ENCODE data around the gene VIPR1. TPM values are rescaled to one million over a fixed set of nuclear protein-coding genes. Genes with fewer than 3 reads are reported as not detected.
A peak's percentile ranks its signal among the peaks of the same experiment; 100 is the strongest.

Gene VIPR1
- total RNA-seq, 6 experiments from 2014 or later = not detected

- Mint-ChIP-seq H3K4me3 (no peak overlapping the region), H3K27ac (no peak overlapping the region), H3K9me3 (no peaks in the 10 kb centered on the region), H3K27me3 (ENCODE audit: insufficient read depth) (peaks cover 26% of the 10 kb centered on the region), H3K36me3 (ENCODE audit: low read depth) (no peaks in the 10 kb centered on the region), H3K4me1 (ENCODE audit: low read depth) (no peaks in the 10 kb centered on the region)
- DNase-seq = no peak
- no peak for TF ChIP-seq CTCF (IDR thresholded peaks at IDR 0.05)
These were observed 14.7 kb downstream of the VIPR1 start for GRCh38 chr3:42517117-42517516.

DNA sequence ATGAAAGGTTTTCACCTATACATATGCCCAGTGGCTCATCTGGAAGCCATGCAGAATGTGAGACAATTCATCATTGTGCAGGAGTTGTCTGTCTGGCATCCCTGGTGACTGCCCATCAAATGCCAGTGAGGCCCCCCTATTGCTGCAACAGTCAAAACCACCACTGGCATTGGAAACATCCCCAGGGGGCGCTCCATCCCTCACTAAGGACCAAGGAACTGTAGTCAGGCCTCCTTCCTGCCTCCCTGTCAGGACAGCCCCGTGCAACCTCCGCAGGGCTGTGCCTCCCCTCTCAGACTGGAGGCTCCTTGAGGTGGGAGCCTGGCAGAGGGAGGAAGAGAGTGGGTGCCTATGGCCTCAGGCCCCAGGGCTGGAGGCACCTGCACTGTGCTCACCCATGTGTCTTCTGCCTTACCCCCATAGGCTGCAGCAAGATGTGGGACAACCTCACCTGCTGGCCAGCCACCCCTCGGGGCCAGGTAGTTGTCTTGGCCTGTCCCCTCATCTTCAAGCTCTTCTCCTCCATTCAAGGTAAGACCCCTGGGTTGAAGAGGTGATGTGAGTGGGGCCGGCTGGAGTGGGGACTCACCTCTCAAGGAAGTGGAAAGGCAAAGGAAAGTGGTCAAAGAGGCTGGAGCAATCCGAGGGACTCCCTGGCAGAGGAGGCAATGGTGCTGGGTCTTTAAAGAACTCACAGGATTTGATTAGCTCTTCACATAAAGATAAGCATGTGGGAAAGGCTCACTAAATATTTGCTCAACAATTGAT lies 16.5 kb downstream of the VIPR1 start:
- DNase-seq = no peak
- H3K36me3 Mint-ChIP-seq (ENCODE audit: low read depth) = no peaks in the 10 kb centered on the region
- no peak overlapping the region for H3K4me3 Mint-ChIP-seq
- no peak overlapping the region for H3K27ac Mint-ChIP-seq
- H3K9me3 Mint-ChIP-seq = no peaks in the 10 kb centered on the region
- peak; percentile 47 for TF ChIP-seq CTCF (IDR thresholded peaks at IDR 0.05)
- H3K27me3 Mint-ChIP-seq (ENCODE audit: insufficient read depth) = peaks cover 31% of the 10 kb centered on the region
- no peaks in the 10 kb centered on the region for H3K4me1 Mint-ChIP-seq (ENCODE audit: low read depth)

GRCh38 chr3:42519568-42519962 lies 17.1 kb downstream of the VIPR1 start:
- Mint-ChIP-seq H3K27me3 (ENCODE audit: insufficient read depth) (peaks cover 33% of the 10 kb centered on the region), H3K36me3 (ENCODE audit: low read depth) (no peaks in the 10 kb centered on the region), H3K4me1 (ENCODE audit: low read depth) (no peaks in the 10 kb centered on the region), H3K27ac (no peak overlapping the region), H3K9me3 (no peaks in the 10 kb centered on the region), H3K4me3 (no peak overlapping the region)
- TF ChIP-seq CTCF (IDR thresholded peaks at IDR 0.05) = no peak
- no peak for DNase-seq

GRCh38 chr3:42520336-42520735 lies 17.9 kb downstream of the VIPR1 start:
- H3K9me3 Mint-ChIP-seq = no peaks in the 10 kb centered on the region
- no peaks in the 10 kb centered on the region for H3K36me3 Mint-ChIP-seq (ENCODE audit: low read depth)
- no peaks in the 10 kb centered on the region for H3K4me1 Mint-ChIP-seq (ENCODE audit: low read depth)
- no peak overlapping the region for H3K27ac Mint-ChIP-seq
- TF ChIP-seq CTCF (IDR thresholded peaks at IDR 0.05) = no peak
- no peak for DNase-seq
- no peak overlapping the region for H3K4me3 Mint-ChIP-seq
- H3K27me3 Mint-ChIP-seq (ENCODE audit: insufficient read depth) = peaks cover 38% of the 10 kb centered on the region

DNA sequence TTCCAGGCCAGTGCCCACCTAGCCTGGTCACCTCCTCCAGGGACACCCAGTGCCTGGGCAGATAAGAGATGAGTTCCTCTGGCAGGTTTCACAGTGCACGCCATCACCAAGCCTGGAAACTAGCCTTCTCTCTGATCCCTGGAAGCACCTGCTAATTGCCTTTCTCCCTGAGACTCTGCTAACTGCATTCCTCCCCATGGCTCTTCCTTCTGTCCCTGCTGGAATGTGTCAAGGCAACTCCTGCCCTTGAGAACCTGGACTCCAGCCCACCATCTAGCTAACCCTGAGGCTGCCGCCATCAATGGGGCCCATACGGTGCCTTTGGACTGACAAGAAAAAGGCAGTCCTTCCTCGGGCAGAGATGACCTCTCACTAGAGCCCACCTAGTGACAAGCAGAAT lies 18.5 kb downstream of the VIPR1 start:
- Mint-ChIP-seq H3K4me3 (no peak overlapping the region), H3K4me1 (ENCODE audit: low read depth) (no peaks in the 10 kb centered on the region), H3K27ac (no peak overlapping the region), H3K9me3 (no peaks in the 10 kb centered on the region), H3K36me3 (ENCODE audit: low read depth) (no peaks in the 10 kb centered on the region), H3K27me3 (ENCODE audit: insufficient read depth) (peaks cover 39% of the 10 kb centered on the region)
- no peak for DNase-seq
- no peak for TF ChIP-seq CTCF (IDR thresholded peaks at IDR 0.05)
